ENCODE data around the gene TUBGCP6.

TUBGCP6 gene

GRCh38 chr22:50167689-50168489 lies 76.9 kb downstream of the TUBGCP6 start:
- DNase-seq, result no peak

Data from NK-92 treated with Interleukin-12 subunit alpha and Interleukin-12 subunit beta, amount 100 ng/mL, for 24 hours (cell line).